KMS-11 (cell line): ENCODE measurements around the gene RAB28.
A peak's percentile ranks its signal among the peaks of the same experiment; 100 is the strongest.

Experiments used
- H2AFZ ChIP-seq: fragments of 200-600 bp; sonication (generic); 2 replicates; pipeline ENCODE4 v1.6.1; 2016; ENCODE audit warnings: antibody characterized with exemption, mixed run types, low read depth
- H3K27ac ChIP-seq: fragments of 200-600 bp; sonication (generic); 2 replicates; pipeline ENCODE4 v1.6.1; 2016; ENCODE audit warnings: mild to moderate bottlenecking, mixed run types
- H3K27me3 ChIP-seq: fragments of 200-600 bp; sonication (generic); 2 replicates; pipeline ENCODE4 v1.6.1; 2017; ENCODE audit warnings: mild to moderate bottlenecking, low read depth, mixed run types, moderate library complexity; ENCODE audit not compliant: insufficient read depth
- H3K36me3 ChIP-seq: fragments of 200-600 bp; sonication (generic); 2 replicates; pipeline ENCODE4 v1.6.1; 2017; ENCODE audit warnings: mild to moderate bottlenecking, mixed run types; ENCODE audit not compliant: insufficient read depth
- H3K4me1 ChIP-seq: fragments of 200-600 bp; sonication (generic); 2 replicates; pipeline ENCODE4 v1.6.1; 2016; ENCODE audit warnings: mild to moderate bottlenecking, low read depth, mixed run types; ENCODE audit not compliant: poor library complexity, severe bottlenecking
- H3K4me2 ChIP-seq: fragments of 200-600 bp; sonication (generic); 2 replicates; pipeline ENCODE4 v1.7.0; 2016; ENCODE audit warnings: mild to moderate bottlenecking, mixed run types
- H3K4me3 ChIP-seq: fragments of 200-600 bp; sonication (generic); IDR thresholded peaks from 2 replicates; pipeline ENCODE4 v1.6.1; 2017; ENCODE audit warnings: low read depth, low read length, mixed read lengths; ENCODE audit not compliant: insufficient read depth
- H3K79me2 ChIP-seq: fragments of 200-600 bp; sonication (generic); 2 replicates; pipeline ENCODE4 v1.6.1; 2016; ENCODE audit warnings: low read depth, mixed run types; ENCODE audit not compliant: insufficient read depth
- H3K9ac ChIP-seq: fragments of 200-600 bp; sonication (generic); 2 replicates; pipeline ENCODE4 v1.6.1; 2016; ENCODE audit warnings: mild to moderate bottlenecking, mixed run types
- H4K20me1 ChIP-seq: fragments of 200-600 bp; sonication (generic); 2 replicates; pipeline ENCODE4 v1.6.1; 2016; ENCODE audit warnings: mild to moderate bottlenecking, mixed run types; ENCODE audit not compliant: insufficient read depth
- TF ChIP-seq, protein P1 (sequence below): fragments of 200-600 bp; sonication (generic); conservative IDR thresholded peaks from 2 replicates; pipeline ENCODE4 v1.6.1; 2017; ENCODE audit warnings: low read depth, mild to moderate bottlenecking, antibody characterized with exemption, low read length, moderate library complexity, mixed read lengths

RAB28 gene

GRCh38 chr4:13386405-13387107, 97.6 kb downstream of the RAB28 start:
- peak overlapping the region; percentile 58 for H3K4me2 ChIP-seq
- TF ChIP-seq, protein P1, sequence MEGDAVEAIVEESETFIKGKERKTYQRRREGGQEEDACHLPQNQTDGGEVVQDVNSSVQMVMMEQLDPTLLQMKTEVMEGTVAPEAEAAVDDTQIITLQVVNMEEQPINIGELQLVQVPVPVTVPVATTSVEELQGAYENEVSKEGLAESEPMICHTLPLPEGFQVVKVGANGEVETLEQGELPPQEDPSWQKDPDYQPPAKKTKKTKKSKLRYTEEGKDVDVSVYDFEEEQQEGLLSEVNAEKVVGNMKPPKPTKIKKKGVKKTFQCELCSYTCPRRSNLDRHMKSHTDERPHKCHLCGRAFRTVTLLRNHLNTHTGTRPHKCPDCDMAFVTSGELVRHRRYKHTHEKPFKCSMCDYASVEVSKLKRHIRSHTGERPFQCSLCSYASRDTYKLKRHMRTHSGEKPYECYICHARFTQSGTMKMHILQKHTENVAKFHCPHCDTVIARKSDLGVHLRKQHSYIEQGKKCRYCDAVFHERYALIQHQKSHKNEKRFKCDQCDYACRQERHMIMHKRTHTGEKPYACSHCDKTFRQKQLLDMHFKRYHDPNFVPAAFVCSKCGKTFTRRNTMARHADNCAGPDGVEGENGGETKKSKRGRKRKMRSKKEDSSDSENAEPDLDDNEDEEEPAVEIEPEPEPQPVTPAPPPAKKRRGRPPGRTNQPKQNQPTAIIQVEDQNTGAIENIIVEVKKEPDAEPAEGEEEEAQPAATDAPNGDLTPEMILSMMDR: no peak
- peaks cover 77% of the 10 kb centered on the region for H3K79me2 ChIP-seq
- no peak overlapping the region for H3K9ac ChIP-seq
- H2AFZ ChIP-seq: no peak overlapping the region
- H3K4me1 ChIP-seq: peaks cover 34% of the 10 kb centered on the region
- H3K36me3 ChIP-seq: no peaks in the 10 kb centered on the region
- no peaks in the 10 kb centered on the region for H3K27me3 ChIP-seq
- H4K20me1 ChIP-seq: peaks cover 6% of the 10 kb centered on the region; the same call in 1 of the 2 replicates
- H3K4me3 ChIP-seq: no peak overlapping the region
- H3K27ac ChIP-seq: peak overlapping the region; percentile 47

- Histone ChIP-seq H3K36me3 (no peaks in the 10 kb centered on the region), H3K4me3 (no peak overlapping the region), H3K4me2 (no peak overlapping the region), H3K4me1 (peaks cover 34% of the 10 kb centered on the region), H3K79me2 (peaks cover 54% of the 10 kb centered on the region), H3K27ac (no peak overlapping the region), H3K9ac (no peak overlapping the region), H3K27me3 (no peaks in the 10 kb centered on the region), H2AFZ (no peak overlapping the region), H4K20me1 (peaks cover 6% of the 10 kb centered on the region; the same call in 1 of the 2 replicates)
- TF ChIP-seq, protein P1: no peak
These were observed 100.1 kb downstream of the RAB28 start for GRCh38 chr4:13384055-13384454.

DNA sequence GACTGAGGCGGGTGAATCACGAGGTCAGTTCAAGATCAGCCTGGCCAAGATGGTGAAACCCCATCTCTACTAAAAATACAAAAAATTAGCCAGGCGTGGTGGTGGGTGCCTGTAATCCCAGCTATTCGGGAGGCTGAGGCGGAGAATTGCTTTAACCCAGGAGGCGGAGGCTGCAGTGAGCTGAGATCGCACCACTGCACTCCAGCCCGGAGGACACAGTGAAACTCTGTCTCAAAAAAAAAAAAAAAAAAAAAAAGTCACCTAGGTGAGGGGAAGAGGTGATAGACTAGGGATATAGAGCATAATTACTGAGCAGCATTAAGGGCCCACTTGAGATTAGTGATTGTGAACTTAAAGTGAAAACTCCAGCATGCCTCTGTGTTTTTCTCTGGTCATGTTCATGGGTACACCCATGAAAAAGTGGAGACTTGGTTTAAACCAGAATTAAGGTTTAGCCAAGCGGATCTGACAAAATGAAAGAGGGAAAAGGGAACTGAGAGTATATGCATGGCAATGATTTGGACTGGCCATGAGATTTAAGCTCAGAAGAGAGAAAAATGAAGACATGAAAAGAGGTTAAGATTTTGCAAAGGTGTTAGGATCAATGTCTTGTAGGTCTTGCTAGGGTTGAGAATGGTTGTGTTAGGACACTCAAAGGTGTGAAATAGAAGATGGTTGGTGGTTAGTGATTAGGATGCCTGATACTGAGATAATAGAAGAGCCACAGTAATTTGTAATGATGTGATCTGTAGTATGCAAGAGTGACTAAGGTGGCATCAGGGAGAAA, 105.0 kb downstream of the RAB28 start:
- H3K27ac ChIP-seq: no peak overlapping the region
- peaks cover 10% of the 10 kb centered on the region for H3K79me2 ChIP-seq
- TF ChIP-seq, protein P1: no peak
- H3K4me3 ChIP-seq: no peak overlapping the region
- no peaks in the 10 kb centered on the region for H4K20me1 ChIP-seq
- H3K9ac ChIP-seq: no peak overlapping the region
- no peak overlapping the region for H2AFZ ChIP-seq
- no peaks in the 10 kb centered on the region for H3K4me1 ChIP-seq
- H3K4me2 ChIP-seq: no peak overlapping the region
- H3K27me3 ChIP-seq: no peaks in the 10 kb centered on the region
- no peaks in the 10 kb centered on the region for H3K36me3 ChIP-seq

DNA sequence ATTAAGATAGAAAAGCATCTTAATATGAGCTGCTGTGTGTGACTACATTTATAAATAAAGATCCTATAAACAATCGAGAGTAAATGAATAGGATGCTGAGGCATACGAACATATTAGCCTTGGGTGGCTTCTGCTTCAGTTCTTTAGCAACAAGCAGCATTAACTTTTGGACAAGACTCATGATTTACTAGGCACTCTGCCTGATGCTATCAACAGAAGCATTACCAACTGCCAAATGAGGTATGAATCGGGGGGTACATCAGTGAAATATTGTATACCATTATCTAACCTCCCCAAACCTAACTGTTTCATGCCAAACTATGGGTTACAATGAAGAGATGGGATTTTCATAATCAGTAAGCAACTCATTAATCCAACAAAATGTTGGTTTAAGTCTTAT, 113.1 kb downstream of the RAB28 start:
- TF ChIP-seq, protein P1: no peak

More for the DNA sequence above, 113.1 kb downstream of the RAB28 start:
- no peak overlapping the region for H3K9ac ChIP-seq
- no peak overlapping the region for H3K4me2 ChIP-seq
- no peaks in the 10 kb centered on the region for H3K27me3 ChIP-seq
- H3K4me1 ChIP-seq: no peaks in the 10 kb centered on the region
- H3K4me3 ChIP-seq: no peak overlapping the region
- no peaks in the 10 kb centered on the region for H4K20me1 ChIP-seq
- no peak overlapping the region for H2AFZ ChIP-seq
- H3K36me3 ChIP-seq: 0 out of 2 replicates have a peak, but pooled peaks cover 5% of the 10 kb centered on the region
- no peak overlapping the region for H3K27ac ChIP-seq
- H3K79me2 ChIP-seq: no peaks in the 10 kb centered on the region
